ENCODE results near the gene MYO9B.

GRCh38 chr19:17061691-17062090 lies 13.9 kb upstream of the MYO9B start:
- TF ChIP-seq ZFX (IDR thresholded peaks at IDR 0.05) (no peak), CTCF (IDR thresholded peaks at IDR 0.05 in 2 of 3, conservative IDR thresholded peaks at IDR 0.05 in 1 of 3; ENCODE audit: borderline replicate concordance in 1 of 3, insufficient read depth in 1 of 3, low read depth in 2 of 3, low read length in 2 of 3) (no peak), SIN3A (IDR thresholded peaks at IDR 0.05; ENCODE audit: low read depth) (no peak), ZBTB33 (IDR thresholded peaks at IDR 0.05; ENCODE audit: extremely low read depth, insufficient replicate concordance, low read length) (no peak), POLR2A (IDR thresholded peaks at IDR 0.05; ENCODE audit: borderline replicate concordance, extremely low read depth, insufficient read depth, insufficient read length) (no peak), ZNF274 (IDR thresholded peaks at IDR 0.05; ENCODE audit: low read depth, low read length) (no peak)

All from HCT116 (cell line).